Measurements from ENCODE around the gene FAT2. TPM values are rescaled to one million over a fixed set of nuclear protein-coding genes. Genes with fewer than 3 reads are reported as not detected.

The FAT2 gene
- total RNA-seq, 2 experiments from 2014 or later, result not detected

DNA sequence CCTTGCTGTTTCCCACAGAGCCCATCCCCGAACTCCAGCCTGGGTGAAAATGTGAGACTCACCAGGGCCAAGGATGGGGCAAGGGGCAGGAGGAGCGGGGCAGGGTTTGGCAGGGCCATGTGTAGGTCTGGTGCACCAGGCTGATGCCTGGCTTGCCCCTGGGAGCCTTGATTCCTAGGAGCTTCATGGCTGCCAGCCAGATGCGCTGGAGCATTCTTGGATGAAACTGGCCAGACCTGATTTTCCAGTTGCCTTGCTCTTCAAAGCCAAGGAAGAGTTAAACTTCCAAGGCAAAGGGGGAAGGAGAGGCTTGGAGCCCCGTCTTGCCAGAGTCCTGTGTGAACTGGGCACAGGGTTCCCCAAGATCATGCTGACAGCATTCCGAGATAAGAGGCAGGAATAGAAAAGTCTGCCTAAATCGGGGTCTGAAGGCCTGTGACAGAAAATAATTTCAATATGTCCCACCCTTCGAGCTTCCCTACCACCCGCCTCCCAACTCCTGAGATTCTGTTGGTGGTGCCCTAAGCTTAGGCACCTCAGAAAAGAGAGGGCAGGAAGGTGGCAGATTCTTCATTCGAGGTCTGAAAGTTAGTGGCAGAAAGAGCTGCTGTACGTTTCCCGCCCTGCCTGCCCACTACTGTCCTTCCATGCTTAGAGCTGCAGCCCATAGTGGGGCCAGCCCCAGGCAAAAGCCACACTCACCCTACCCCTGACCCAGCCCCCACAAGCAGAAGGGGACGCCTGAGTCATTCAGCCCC is 20.4 kb downstream of the FAT2 start:
- H3K4me1 Mint-ChIP-seq, result no peaks in the 10 kb centered on the region
- CTCF ChIA-PET, result no interaction called here
- H3K27me3 Mint-ChIP-seq, result peaks cover 2% of the 10 kb centered on the region

DNA sequence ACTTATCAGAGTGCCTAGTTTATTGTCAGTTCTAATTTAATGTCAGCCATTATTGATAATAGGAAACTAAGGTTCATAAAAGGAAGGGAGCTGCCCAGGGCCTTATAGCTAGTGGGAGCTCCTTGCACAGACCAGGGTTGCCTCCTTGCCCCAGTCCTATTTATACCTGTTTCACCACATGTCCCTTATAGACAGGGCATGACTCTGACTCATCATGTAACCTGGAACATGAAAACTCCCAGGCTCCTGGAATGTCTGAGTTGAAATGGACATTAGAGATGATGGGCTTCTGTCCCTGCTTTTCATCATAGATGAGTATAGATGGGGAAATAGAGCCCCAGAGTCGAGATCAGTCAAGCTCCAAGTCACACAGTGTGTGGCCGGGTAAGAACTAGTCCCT is 21.1 kb downstream of the FAT2 start:
- ATAC-seq (no peak), DNase-seq (no peak)
- Mint-ChIP-seq H3K4me3 (no peak overlapping the region), H3K9me3 (ENCODE audit: low read depth) (no peaks in the 10 kb centered on the region), H3K4me1 (no peaks in the 10 kb centered on the region), H3K27me3 (peaks cover 2% of the 10 kb centered on the region), H3K36me3 (no peaks in the 10 kb centered on the region), H3K27ac (no peak overlapping the region)
- CTCF ChIA-PET, result no interaction called here

More for the DNA sequence above, 20.4 kb downstream of the FAT2 start:
- ATAC-seq (no peak), DNase-seq (no peak)
- Mint-ChIP-seq H3K36me3 (no peaks in the 10 kb centered on the region), H3K4me3 (no peak overlapping the region), H3K27ac (no peak overlapping the region), H3K9me3 (ENCODE audit: low read depth) (no peaks in the 10 kb centered on the region)

DNA sequence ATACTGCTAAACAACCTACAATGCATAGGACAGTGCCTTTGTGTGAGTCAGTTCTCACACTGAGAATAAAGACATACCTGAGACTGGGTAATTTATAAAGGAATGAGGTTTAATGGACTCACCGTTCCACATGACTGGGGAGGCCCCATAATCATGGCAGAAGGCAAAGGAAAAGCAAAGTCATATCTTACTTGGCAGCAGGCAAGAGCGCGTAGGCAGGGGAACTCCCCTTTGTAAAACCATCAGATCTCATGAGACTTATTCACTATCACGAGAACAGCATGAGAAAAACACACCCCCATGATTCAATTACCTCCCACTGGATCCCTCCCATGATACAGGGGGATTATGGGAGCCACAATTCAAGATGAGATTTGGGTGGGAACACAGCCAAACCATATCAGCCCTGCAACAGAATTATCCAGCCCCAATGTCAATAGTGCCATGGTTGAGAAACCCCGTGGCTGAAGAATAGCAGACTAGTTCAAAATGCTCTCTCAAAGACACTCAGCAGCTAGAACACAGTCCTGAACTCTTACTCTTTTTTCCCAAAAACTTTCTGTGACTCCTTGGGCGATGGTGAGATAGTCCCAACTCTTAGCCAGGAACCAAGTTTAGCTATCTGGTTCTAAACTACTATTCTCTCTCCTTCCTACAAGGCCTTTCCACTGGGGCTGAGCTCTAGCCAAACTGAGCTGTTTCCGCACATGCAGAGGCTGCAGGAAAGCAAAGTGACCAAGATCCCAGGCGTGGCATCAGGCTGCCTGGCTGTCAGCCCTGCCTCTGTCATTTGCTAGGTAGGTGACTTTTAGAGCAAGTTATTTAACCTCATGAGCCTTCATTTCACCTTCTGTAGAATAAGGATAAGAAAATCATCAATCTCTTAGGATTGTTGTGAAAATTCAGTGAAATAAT is 21.7 kb downstream of the FAT2 start:
- H3K27me3 Mint-ChIP-seq, result peaks cover 2% of the 10 kb centered on the region
- ATAC-seq (no peak), DNase-seq (no peak)
- H3K9me3 Mint-ChIP-seq (ENCODE audit: low read depth), result no peaks in the 10 kb centered on the region
- H3K27ac Mint-ChIP-seq, result no peak overlapping the region
- H3K4me1 Mint-ChIP-seq, result no peaks in the 10 kb centered on the region
- CTCF ChIA-PET, result no interaction called here
- H3K36me3 Mint-ChIP-seq, result no peaks in the 10 kb centered on the region
- no peak overlapping the region for H3K4me3 Mint-ChIP-seq

DNA sequence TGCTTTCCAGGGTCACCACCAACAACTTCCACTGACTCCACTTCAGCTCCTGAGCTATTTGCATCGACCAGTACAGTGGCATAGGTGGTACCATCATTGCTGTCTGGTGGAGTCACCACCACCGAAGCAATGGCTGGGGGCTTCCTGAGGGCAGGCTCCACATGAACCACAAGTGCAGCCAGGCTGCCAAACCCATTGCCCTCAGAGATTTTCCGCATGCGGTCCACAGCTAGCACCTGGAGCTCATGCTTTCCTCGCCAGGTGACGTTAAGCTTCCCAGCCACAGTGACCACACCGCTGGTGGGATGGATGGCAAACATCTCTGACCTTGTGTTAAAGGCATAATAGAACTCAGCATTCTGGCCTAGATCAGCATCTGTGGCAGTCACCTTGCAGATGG is 23.1 kb downstream of the FAT2 start:
- Mint-ChIP-seq H3K4me3 (no peak overlapping the region), H3K27me3 (no peaks in the 10 kb centered on the region), H3K27ac (no peak overlapping the region), H3K4me1 (no peaks in the 10 kb centered on the region), H3K9me3 (ENCODE audit: low read depth) (no peaks in the 10 kb centered on the region), H3K36me3 (no peaks in the 10 kb centered on the region)
- ATAC-seq (no peak), DNase-seq (no peak)
- CTCF ChIA-PET, result no interaction called here

DNA sequence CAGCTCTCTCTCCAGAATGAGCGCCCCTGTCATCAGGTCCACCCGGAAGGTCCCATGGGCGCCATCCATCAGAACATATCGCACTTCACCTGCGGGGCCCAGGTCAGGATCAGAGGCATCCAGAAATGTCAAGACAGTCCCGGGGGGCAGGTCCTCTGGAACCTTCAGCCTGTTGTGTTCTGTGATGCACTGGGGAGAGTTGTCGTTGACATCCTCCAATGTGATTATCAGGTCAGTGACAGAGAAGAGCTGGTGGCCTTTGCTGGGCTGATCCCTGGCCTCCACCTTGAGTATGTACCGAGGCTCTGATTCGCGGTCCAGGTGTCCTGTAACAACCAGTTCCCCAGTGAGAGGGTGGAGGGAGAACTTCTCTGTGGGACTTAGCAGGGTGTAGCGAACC is 25.2 kb downstream of the FAT2 start:
- no peaks in the 10 kb centered on the region for H3K36me3 Mint-ChIP-seq
- no peak overlapping the region for H3K27ac Mint-ChIP-seq
- no peaks in the 10 kb centered on the region for H3K9me3 Mint-ChIP-seq (ENCODE audit: low read depth)
- no peak for DNase-seq
- no peak for ATAC-seq
- no peak overlapping the region for H3K4me3 Mint-ChIP-seq
- CTCF ChIA-PET, result no interaction called here
- no peaks in the 10 kb centered on the region for H3K4me1 Mint-ChIP-seq
- no peaks in the 10 kb centered on the region for H3K27me3 Mint-ChIP-seq

DNA sequence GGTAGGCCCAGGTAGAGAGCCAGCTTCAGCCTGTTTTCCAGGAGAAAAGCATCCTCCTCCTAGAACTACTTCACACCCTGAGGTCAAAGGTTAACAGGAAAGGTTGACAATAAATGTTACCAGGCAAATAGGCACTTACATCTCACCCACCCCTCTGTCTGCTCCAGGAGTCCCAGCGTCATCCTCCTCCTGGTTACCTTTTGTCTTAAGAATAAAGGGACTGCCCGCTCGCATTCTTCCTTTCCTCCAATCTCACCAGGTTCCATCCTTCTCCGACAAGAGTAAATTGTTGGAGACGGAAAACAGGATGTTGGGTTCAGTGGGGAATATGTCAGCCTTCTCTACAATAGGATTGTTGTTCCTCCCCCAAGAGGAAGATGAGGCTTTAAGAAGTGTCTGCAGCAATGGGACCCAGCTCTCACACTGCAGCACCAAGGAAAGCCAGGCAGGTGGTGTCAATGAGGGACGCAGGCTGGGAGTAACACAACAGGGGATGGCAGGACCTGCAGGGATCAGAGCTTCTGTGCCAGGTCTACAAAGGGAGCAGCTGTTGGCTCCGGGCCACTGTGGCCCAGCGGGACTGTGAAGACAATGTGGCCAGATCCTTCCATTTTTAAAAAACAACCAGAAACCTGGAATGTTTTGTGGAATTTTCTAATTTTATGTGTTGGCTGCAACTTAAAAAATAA is 29.0 kb downstream of the FAT2 start:
- no peak overlapping the region for H3K4me3 Mint-ChIP-seq
- no peaks in the 10 kb centered on the region for H3K36me3 Mint-ChIP-seq
- H3K4me1 Mint-ChIP-seq, result no peaks in the 10 kb centered on the region
- DNase-seq (no peak), ATAC-seq (no peak)
- no peaks in the 10 kb centered on the region for H3K27me3 Mint-ChIP-seq
- no peaks in the 10 kb centered on the region for H3K9me3 Mint-ChIP-seq (ENCODE audit: low read depth)
- CTCF ChIA-PET, result no interaction called here
- no peak overlapping the region for H3K27ac Mint-ChIP-seq

DNA sequence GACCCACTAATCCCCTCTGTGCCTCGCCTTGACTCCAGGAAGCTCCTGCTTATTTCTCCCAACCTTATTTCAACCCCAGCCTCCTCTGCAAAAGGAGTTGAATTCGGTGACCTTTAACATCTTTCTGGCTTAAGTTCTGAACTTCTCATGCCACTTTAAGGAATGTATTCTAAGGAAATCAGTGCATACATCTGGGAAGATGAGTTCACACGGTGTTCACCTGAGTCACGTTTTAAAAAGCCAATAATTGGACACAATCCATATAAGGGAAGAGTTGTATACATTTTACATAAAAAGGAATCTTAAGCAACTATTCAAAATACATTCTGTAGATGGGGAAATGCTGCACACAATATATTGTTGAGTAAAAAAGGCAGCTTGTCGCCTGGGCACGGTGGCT is 33.2 kb downstream of the FAT2 start:
- Mint-ChIP-seq H3K4me3 (no peak overlapping the region), H3K9me3 (ENCODE audit: low read depth) (no peaks in the 10 kb centered on the region), H3K27ac (no peak overlapping the region), H3K36me3 (no peaks in the 10 kb centered on the region), H3K27me3 (peaks cover 2% of the 10 kb centered on the region), H3K4me1 (no peaks in the 10 kb centered on the region)
- DNase-seq, result no peak
- ATAC-seq, result no peak
- CTCF ChIA-PET, result no interaction called here

DNA sequence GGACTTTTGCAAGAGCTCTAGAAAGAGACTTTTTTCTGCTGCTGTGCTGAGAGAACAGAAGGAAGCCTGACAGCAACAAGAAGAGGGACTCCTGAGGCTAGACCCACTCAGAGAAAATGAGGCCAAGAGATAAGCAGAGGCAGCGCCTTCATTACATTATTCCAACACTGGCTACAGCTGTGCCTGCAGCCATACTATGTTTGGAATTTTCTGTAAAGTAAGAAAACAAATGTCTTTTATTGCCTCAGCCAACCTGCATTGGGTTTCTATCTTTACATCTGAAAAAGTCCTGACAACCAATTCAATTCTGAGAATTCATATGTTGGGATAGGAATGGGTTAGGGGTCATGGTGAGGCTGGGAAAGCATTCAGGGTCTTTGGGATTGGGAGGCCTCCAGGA is 33.7 kb downstream of the FAT2 start:
- Mint-ChIP-seq H3K27me3 (peaks cover 2% of the 10 kb centered on the region), H3K36me3 (no peaks in the 10 kb centered on the region), H3K27ac (no peak overlapping the region), H3K4me3 (no peak overlapping the region), H3K9me3 (ENCODE audit: low read depth) (no peaks in the 10 kb centered on the region), H3K4me1 (no peaks in the 10 kb centered on the region)
- CTCF ChIA-PET, result no interaction called here
- no peak for ATAC-seq
- no peak for DNase-seq

DNA sequence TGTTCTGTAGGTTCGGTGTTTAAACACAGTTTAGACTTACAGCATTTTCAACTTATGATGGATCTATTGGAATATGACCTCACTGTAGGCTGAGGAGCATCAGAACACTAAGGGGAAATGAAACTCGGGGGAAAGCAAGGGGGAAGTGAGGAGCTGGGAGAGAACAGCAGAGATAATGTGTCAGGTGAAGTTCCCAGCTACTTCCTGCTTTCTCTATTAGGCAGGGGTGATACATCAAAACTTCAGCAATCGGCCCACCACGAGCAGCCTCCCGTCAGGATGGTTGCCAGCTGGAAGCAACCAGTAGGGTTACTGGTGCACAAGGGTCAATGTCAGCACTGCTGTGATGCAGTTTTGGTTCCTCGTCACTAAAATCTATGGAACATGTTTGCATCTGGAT is 34.3 kb downstream of the FAT2 start:
- no peak for ATAC-seq
- no peaks in the 10 kb centered on the region for H3K4me1 Mint-ChIP-seq
- peaks cover 2% of the 10 kb centered on the region for H3K27me3 Mint-ChIP-seq
- H3K27ac Mint-ChIP-seq, result no peak overlapping the region
- H3K9me3 Mint-ChIP-seq (ENCODE audit: low read depth), result no peaks in the 10 kb centered on the region
- no peaks in the 10 kb centered on the region for H3K36me3 Mint-ChIP-seq
- H3K4me3 Mint-ChIP-seq, result no peak overlapping the region
- CTCF ChIA-PET, result interaction anchor here (1.2 kb wide), 1 partner anchor 23 kb away, joined by 3 read pairs; no protein-coding TSS in a partner anchor
- no peak for DNase-seq

DNA sequence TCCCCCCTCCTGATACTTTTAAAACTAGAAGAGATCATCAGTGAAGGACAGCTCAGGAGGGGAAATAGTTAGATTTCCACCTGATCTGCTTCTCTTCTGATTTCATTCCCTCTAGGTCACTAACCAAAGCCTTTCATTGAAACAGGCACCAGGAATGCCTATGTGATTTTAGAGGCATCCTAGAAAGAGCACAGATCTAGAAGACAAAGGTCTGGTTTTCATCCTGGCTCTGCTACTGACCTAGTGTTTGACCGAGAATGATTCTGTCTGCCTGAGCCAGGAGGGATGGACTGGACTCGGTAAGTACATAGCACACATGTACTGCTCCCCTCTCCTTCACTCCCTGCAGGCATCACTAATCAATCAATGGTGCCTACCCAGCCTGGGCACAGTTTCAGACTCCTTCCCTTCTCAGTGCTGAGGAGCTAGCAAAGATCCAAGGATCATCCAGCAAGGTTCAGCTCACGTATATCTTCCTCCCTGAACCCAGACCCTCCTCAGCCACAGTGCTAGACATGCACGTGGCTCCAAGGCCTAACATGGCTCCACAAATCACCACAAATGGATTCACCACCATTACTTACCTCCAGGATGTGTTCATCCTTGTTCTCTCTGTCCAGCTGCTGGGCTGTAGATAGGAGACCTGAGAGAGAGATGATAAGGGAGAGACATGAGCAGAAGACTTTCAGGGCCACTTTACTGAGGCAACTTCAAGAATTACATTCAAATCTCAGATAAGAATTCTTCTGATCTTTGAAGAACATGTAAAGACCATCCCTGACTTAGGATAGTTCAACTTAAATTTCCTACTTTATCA is 35.2 kb downstream of the FAT2 start:
- Mint-ChIP-seq H3K4me1 (no peaks in the 10 kb centered on the region), H3K27ac (no peak overlapping the region), H3K4me3 (no peak overlapping the region), H3K9me3 (ENCODE audit: low read depth) (no peaks in the 10 kb centered on the region), H3K27me3 (peaks cover 2% of the 10 kb centered on the region), H3K36me3 (no peaks in the 10 kb centered on the region)
- no peak for DNase-seq
- CTCF ChIA-PET, result interaction anchor here (0.8 to 1.2 kb wide), 2 partner anchors 24 to 43 kb away, joined by 3 read pairs; no protein-coding TSS in a partner anchor
- ATAC-seq, result no peak

DNA sequence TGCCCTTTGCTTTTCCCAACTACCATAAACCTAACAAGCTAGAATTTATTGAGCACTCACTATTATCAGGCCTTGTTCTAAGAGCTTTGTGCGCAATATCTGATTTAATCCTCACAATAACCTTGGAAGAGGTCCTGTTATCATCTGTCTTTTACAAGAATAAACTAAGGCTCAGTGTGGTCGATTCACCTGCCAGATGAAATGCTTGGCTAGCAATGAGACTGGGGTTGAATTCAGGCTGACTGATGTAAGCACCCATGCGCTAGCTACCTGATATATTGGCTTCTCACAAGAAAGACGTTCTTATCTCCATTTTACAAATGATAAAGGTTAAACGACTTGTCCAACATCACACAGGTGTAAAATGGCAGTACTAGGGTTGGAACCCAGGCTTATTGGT is 37.4 kb downstream of the FAT2 start:
- CTCF ChIA-PET, result no interaction called here
- Mint-ChIP-seq H3K4me1 (no peaks in the 10 kb centered on the region), H3K4me3 (no peak overlapping the region), H3K27ac (no peak overlapping the region), H3K27me3 (peaks cover 2% of the 10 kb centered on the region), H3K36me3 (no peaks in the 10 kb centered on the region), H3K9me3 (ENCODE audit: low read depth) (no peaks in the 10 kb centered on the region)
- DNase-seq, result no peak
- no peak for ATAC-seq

DNA sequence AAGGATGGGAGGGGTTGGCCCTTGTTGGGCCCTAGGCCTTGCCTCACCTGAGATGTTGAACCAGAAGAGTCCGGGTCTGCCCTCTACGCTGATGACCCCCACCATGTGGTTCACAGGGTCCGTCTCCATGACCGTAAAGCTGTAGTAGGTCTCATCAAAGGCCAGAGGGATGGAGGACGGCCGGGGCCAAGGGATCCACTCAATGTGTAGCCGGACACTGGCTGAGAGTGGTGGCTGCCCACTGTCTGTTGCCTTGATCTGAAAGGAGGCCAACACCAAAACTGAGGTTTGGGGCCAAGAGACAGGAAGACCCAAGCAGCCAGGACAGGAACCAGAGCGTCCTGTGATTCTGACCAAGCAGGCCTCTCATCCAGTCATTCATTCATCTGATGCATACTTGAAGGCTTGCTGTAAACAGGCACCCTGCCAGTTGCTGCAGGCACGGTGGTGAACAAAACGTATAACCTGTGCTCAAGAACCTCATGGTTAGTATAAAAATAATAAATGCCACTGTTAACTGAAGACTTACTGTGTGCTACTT is 37.9 kb downstream of the FAT2 start:
- Mint-ChIP-seq H3K27ac (no peak overlapping the region), H3K4me1 (no peaks in the 10 kb centered on the region), H3K9me3 (ENCODE audit: low read depth) (no peaks in the 10 kb centered on the region), H3K27me3 (peaks cover 2% of the 10 kb centered on the region), H3K4me3 (no peak overlapping the region), H3K36me3 (no peaks in the 10 kb centered on the region)
- ATAC-seq (no peak), DNase-seq (no peak)
- CTCF ChIA-PET, result no interaction called here

DNA sequence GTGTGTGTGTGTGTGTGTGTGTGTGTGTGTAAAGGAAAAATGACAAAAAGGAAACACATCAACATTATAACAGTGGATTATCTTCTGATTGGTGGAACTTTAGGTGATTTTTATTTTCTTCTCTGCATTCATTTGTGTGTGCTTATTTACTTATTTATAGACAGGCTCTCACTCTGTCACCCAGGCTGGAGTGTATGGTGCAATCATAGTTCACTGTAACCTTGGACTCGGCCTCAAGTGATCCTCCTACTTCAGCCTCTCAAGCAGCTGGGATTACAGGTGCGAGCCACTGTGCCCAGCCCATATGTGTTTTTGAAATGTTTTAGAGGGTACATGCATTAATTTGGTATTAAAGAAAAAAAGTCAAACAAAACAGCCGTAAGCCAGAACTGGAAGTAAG is 39.1 kb downstream of the FAT2 start:
- no peaks in the 10 kb centered on the region for H3K9me3 Mint-ChIP-seq (ENCODE audit: low read depth)
- no peak overlapping the region for H3K27ac Mint-ChIP-seq
- H3K36me3 Mint-ChIP-seq, result no peaks in the 10 kb centered on the region
- CTCF ChIA-PET, result no interaction called here
- ATAC-seq (no peak), DNase-seq (no peak)
- H3K4me3 Mint-ChIP-seq, result no peak overlapping the region
- H3K4me1 Mint-ChIP-seq, result no peaks in the 10 kb centered on the region
- H3K27me3 Mint-ChIP-seq, result peaks cover 5% of the 10 kb centered on the region

Data from activated CD8-positive, alpha-beta memory T cell treated with anti-CD3 and anti-CD28 coated beads, Interleukin-2, amount 10 ng/mL, durations not matched to agents 7 days and 5 days (primary cell).